Measurements from ENCODE around the gene ORAI3.
A peak's percentile ranks its signal among the peaks of the same experiment; 100 is the strongest.
"Not testable (repeated sequence)": the region's sequence is repeated elsewhere in the genome, so short reads cannot be mapped to it uniquely, and the experiment has no call there.

ORAI3 gene

DNA sequence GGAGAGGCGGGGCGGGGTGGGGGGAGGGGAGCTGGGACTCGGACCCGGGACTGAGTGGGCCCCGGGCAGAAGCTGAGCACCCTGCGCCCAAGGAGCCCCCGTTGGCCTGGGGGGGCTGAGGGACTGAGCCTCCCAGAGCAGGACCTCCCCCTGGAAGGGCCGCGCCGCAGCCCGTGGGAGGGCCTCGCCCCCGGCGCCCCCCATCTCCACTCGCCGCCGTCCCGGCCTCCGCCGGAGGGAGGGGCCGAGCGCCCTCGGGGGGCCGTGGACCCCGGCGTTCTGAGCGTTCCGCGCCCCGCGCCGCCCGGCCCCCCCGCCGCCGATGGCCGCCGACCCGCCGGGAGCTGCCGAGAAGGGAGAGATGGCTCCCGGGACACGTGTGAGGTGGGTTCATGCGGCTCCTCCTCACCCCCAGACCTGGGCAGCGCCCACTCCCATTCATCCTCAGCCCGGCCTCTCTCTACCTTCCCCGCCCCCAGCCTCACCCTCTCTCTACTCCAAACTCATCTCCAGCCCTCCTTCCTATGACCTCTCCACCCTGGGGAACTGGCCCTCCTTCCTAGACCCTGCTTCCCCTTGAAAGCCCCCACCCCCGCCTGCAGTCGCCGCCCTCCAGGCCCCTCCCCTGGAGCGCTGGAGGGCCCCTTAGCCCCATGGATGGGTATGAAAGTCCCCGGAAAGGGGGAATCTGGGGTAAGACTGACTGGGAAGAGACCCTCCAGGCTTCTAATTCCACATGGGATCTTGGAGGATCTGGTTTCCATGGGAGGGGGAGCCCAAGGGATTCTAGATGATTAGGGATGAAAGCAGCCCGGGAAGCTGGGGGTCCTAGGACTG lies 24.6 kb upstream of the ORAI3 start:
- no peak for DNase-seq

- no peak for DNase-seq
Observed at GRCh38 chr16:30924913-30925631, 23.8 kb upstream of the ORAI3 start.

- DNase-seq = no peak
Observed at GRCh38 chr16:30925632-30925987, 23.3 kb upstream of the ORAI3 start.

GRCh38 chr16:30925995-30926811 lies 22.7 kb upstream of the ORAI3 start:
- no peak for DNase-seq

- DNase-seq = no peak
Observed at GRCh38 chr16:30926937-30927788, 21.7 kb upstream of the ORAI3 start.

GRCh38 chr16:30927789-30928378 lies 21.0 kb upstream of the ORAI3 start:
- peak in 1 of 5 experiments; percentile 55 for DNase-seq

GRCh38 chr16:30928390-30928789 lies 20.5 kb upstream of the ORAI3 start:
- DNase-seq = no peak

DNA sequence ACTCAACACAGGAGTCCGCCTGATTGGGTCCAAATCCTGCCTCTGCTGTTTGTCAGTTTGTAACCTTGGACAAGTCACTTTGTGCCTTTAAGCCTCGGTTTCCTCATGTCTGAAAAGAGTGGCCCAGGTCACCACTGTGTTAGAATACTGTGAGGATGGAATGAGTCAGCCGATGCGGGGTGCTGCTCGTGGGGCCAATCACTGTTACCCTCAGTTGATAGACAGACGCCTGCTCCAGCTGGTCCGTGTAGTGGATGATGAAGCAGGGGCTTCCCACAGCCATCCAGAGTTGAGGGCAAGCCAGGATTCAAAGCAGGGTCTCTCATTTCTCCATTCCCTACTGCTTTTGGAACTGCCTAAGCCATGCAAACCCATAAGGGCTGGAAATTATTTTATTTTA lies 19.7 kb upstream of the ORAI3 start:
- no peak for DNase-seq

DNA sequence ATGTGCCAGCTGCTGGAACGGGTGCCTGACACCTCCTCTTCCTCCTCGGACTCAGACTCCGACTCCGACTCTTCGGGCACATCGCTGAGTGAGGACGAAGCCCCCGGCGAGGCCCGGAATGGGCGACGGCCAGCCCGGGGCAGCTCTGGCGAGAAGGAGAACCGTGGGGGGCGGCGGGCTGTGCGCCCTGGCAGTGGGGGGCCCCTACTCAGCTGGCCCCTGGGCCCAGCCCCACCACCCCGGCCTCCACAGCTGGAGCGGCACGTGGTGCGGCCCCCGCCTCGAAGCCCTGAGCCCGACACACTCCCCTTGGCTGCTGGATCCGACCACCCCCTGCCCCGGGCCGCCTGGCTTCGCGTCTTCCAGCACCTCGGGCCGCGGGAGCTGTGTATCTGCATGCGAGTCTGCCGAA lies 18.7 kb upstream of the ORAI3 start:
- no peak for DNase-seq

- no peak for DNase-seq
Observed at GRCh38 chr16:30931068-30931650, 17.7 kb upstream of the ORAI3 start.

DNA sequence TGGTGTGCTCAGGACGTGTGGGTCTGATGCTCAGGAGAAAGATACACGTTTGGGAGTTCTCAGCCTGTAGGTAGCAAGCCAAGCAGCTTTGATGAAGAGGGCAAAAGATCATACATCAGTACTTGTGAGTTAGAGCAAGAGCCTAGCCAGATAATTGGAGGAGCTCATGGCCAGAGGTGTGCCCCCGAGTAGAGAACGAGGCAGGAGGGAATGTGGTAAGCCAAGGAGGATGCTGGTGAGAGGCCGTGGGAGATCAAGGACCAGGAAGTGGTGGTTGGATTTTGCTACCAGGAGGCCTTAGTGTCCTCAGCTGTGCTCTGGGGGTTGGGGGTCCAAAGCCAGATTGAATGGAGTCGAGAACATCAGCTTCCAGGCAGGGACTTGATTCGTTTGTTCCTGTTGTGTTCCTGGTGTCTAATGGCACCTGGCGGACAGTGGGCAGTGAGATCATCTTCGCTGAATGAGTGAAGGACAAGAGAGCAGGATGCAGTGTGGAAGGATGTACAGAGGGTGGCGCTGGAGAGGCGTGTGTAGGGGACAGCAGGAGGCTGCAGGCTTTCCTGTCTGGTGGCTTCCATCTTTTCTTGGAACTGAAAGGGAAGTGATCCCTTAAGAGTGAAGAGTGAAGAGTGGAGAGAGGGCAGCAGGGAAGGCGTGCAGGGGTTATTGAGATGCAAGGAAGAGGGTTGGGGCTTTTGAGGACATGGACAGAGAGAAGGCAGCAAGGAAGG lies 13.9 kb upstream of the ORAI3 start:
- peak in 1 of 5 experiments; percentile 52 for DNase-seq

GRCh38 chr16:30937692-30938091 lies 11.2 kb upstream of the ORAI3 start:
- no peak for DNase-seq

DNA sequence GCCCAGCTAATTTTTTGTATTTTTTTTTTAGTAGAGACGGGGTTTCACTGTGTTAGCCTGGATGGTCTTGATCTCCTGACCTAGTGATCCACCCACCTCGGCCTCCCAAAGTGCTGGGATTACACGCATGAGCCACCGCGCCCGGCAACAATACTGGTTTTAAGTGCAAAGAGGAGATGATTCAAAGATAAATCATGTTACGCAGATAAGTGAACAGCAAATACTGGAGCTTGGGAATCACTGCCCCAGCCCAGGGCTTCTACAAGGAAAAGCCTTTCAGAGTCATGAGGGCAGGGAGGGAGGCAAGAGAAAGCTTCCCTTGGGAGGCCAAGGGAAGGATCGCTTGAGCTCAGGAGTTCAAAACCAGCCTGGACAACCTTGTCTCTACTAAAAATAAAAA lies 9.3 kb upstream of the ORAI3 start:
- not testable (repeated sequence) for DNase-seq

DNA sequence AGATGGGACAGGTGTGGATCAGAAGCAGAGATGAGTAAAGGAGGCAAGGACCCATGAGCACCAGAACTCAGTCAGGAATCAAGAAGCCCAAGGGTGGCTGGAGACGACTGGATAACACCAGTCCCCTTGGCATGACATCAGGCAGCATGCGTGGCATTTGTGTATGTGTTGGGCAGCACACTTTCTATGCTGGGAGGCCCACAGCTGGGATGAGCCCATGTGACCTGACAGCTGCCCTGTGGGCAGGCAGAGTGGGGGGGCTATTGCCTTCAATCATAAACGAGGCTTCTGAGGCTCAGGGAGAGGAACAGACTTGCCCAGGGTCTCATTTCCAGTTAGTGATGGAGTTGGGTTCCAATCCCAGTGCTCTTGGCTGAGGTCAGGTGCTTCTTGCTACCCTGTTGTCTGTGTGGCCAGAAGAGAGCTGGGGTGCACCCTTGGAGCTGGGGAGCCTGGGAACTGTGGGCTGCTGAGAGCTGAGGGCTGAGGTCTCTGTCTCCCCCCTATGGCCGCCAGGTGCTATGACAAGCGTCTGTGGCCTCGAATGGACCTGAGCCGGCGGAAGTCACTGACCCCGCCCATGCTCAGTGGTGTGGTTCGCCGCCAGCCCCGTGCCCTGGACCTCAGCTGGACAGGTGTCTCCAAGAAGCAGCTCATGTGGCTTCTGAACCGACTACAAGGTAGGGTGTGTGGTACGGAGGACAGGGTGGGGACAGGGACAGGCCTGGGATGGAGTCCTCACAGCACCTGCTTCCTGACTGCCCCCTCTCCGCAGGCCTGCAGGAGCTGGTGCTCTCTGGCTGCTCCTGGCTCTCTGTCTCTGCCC lies 7.1 kb upstream of the ORAI3 start:
- DNase-seq = peak; percentile 28 to 78 (median 43)

DNA sequence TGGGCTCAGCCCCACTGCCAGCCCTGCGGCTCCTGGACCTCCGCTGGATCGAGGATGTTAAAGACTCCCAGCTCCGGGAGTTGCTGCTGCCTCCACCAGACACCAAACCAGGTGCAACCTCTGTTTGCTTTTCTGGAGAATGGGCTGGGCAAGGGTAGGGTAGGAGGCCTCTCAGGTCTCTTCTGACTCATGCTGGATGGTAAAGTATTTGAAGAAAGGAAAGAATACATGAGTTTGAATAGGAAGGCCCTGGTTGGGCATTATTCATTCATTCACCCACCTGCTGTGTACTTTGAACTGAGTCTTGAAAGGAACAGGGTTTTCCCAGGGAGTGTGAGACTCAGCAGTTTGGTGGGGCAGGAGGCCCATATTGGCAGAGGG lies 6.5 kb upstream of the ORAI3 start:
- no peak for DNase-seq

GRCh38 chr16:30944352-30944751 lies 4.5 kb upstream of the ORAI3 start:
- DNase-seq = no peak

DNA sequence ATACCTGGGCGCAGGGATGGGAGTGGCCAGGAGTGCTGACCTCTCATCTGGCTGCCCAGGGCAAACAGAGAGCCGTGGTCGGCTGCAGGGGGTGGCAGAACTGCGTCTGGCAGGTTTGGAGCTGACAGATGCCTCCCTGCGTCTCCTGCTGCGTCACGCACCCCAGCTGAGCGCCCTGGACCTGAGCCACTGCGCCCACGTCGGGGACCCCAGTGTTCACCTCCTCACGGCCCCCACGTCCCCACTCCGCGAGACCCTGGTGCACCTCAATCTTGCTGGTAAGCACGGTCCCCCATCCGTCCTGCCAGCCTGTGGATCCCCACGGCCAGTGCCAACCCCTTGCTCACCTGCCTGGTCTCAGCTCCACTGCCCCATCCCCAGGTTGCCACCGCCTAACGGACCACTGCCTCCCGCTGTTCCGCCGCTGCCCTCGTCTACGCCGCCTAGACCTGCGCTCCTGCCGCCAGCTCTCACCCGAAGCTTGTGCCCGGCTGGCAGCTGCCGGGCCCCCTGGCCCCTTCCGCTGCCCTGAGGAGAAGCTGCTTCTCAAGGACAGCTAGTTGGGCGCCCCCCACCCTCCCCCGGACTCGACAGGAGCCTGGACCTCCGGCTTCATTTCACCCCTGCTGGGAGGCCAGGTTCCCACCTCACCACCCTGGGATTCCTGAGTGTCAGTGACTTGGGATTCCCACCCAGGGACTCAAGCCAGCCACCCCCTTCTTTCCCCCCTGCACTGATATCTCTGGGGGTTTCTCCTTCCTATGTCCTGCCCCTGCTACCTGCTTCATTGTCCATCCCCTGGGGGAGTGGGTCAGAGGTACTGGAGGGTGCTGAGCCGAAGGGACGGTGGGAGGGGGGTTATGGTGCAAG lies 2.0 kb upstream of the ORAI3 start:
- DNase-seq = no peak

DNA sequence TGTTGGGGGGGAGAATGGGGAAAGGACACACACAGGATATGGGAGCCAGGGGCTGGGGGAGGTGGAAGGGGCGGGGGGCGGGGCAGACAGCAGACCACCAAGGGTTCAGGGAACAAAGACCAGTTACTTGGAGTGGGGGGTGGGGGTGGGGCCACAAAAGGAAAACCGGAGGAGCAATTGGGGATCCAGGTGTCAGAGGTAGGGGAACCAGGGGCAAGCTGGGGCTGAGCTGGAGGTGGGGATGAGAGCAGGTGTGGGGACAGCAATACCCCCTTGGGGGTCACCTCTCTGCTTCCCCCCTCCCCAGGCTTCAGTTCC lies 1.4 kb upstream of the ORAI3 start:
- DNase-seq = no peak

All from T-helper 2 cell (primary cell).